ENCODE measurements around the gene MYLIP.

GRCh38 chr6:16181439-16182297, 52.8 kb downstream of the MYLIP start:
- TF ChIP-seq CTCF (IDR thresholded peaks at IDR 0.05) (no peak), POLR2A (IDR thresholded peaks at IDR 0.05; ENCODE audit: low read depth) (no peak)
